Measurements from ENCODE around the gene SLC25A6.

GRCh38 chrX:1368385-1368698 is 23.6 kb downstream of the SLC25A6 start:
- TF ChIP-seq EZH2 (IDR thresholded peaks at IDR 0.05; ENCODE audit: low read length) (no peak), CTCF (optimal IDR thresholded peaks at IDR 0.05 in 1 of 3, IDR thresholded peaks at IDR 0.05 in 1 of 3, conservative IDR thresholded peaks at IDR 0.05 in 1 of 3; ENCODE audit: extremely low read depth in 1 of 3, insufficient read depth in 2 of 3, low read length in 3 of 3) (no peak)

Data from keratinocyte (primary cell).